K562 (cell line): ENCODE measurements around the gene OTOG. TPM values are rescaled to one million over a fixed set of nuclear protein-coding genes. Genes with fewer than 3 reads are reported as not detected.

Source experiments
- CSDE1 ChIP-seq, 2 experiments: fragments of 450-650 bp; IDR thresholded peaks; 2 replicates each; pipeline ENCODE4 v1.6.1; 2016; ENCODE audit warnings: mild to moderate bottlenecking in 1 of 2
- HLTF ChIP-seq: fragments of 450-650 bp; IDR thresholded peaks from 2 replicates; pipeline ENCODE4 v1.6.1; 2016
- ZBTB40 ChIP-seq, 2 experiments: fragments of 450-650 bp in 1 of 2; sonication (generic) in 1 of 2; formaldehyde crosslinking in 1 of 2; IDR thresholded peaks; 2 replicates each; pipeline versions ENCODE4 v1.7.1 to v1.9.0; 2016 to 2022; ENCODE audit warnings: inconsistent platforms in 1 of 2, mild to moderate bottlenecking in 1 of 2, missing genetic modification reagents in 1 of 2
- ZNF232 ChIP-seq: sonication (generic); formaldehyde crosslinking; IDR thresholded peaks from 2 replicates; pipeline ENCODE4 v1.8.0; 2022; ENCODE audit warnings: mild to moderate bottlenecking, missing genetic modification reagents
- polyA plus RNA-seq, 8 experiments: library from polyadenylated mRNA; depleted of rRNA in 4 of 8; stranded (reverse) in 5 of 8; unstranded in 3 of 8; fragments of >200 nt; fragmentation: Nextera tagmentation in 2 of 8; fragmentation: Illumina TruSeq in 1 of 8; extraction: Ambion mirVana in 2 of 8; extraction: Trizol in 1 of 8; gene quantifications; 2 replicates each; pipeline versions ENCODE4 v1.2.1 to v1.2.3, GENCODE V29; 2011 to 2014; ENCODE audit warnings: inconsistent platforms in 1 of 8, missing spikeins in 1 of 8
- total RNA-seq, 7 experiments: library from RNA; depleted of rRNA in 6 of 7; stranded (reverse); fragments of >200 nt in 6 of 7; fragmentation: Illumina TruSeq in 2 of 7; extraction: Trizol in 2 of 7; gene quantifications; 2 replicates each; pipeline versions ENCODE4 v1.2.1 to v1.2.3, GENCODE V29; 2011 to 2021; ENCODE audit warnings: low replicate concordance in 1 of 7

OTOG gene
- total and polyA plus RNA-seq, 9 of the 15 experiments (the other 6 are each of a cell fraction or from before 2014, with no cell fraction given): not detected

GRCh38 chr11:17687946-17688670, 141.0 kb downstream of the OTOG start (continued):
- TF ChIP-seq ZBTB40 (IDR thresholded peaks at IDR 0.05) (no peak), ZBTB40 (CRISPR knock-in tag; IDR thresholded peaks at IDR 0.05) (no peak), ZNF232 (no peak), HLTF (no peak), CSDE1 (IDR thresholded peaks at IDR 0.05) (no peak)
